ENCODE results near the gene TEKT1. TPM values are rescaled to one million over a fixed set of nuclear protein-coding genes. Genes with fewer than 3 reads are reported as not detected.
A peak's percentile ranks its signal among the peaks of the same experiment; 100 is the strongest.
"Not testable (repeated sequence)": the region's sequence is repeated elsewhere in the genome, so short reads cannot be mapped to it uniquely, and the experiment has no call there.

Gene TEKT1
- total RNA-seq, 1 experiment from 2014 or later: not detected

DNA sequence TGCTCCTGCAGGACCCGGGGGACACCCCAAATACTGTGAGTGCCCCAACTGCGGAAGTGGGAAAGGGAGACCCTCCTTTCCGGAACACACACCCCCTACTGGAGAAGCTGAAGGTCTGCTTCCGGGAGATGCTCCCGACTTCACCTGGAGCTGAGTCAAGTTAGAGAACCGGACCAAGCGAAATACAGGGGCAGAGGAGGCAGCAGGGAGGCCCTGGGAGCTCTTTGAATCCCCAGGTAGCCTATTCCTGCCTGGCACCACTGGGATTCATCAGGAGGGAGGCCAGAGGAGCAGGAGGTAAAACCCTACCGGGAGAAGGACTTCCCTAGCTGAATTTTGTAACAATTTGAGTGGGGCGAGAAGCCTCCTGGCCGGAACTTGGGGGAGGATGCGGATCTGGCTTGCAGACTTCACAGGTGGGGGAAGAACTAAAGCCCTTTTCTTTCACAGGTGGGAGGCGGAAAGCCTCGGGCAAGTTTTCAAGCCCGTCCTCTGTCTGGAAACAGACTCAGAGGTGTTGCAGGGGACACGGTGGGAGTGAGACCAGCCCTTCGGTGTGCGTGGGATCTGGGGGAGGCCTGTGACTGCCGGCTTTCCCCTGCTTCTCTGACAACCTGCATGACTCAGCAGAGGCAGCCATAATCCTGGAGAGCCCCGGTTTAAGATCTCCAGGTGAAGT, 22.4 kb upstream of the TEKT1 start:
- Mint-ChIP-seq H3K27me3 (ENCODE audit: unreplicated experiment) (no peaks in the 10 kb centered on the region), H3K4me1 (ENCODE audit: low read depth, unreplicated experiment) (no peaks in the 10 kb centered on the region), H3K4me3 (ENCODE audit: low read depth, unreplicated experiment) (no peak overlapping the region), H3K27ac (ENCODE audit: unreplicated experiment) (no peak overlapping the region), H3K36me3 (ENCODE audit: insufficient read depth, unreplicated experiment) (no peaks in the 10 kb centered on the region), H3K9me3 (ENCODE audit: low read depth, unreplicated experiment) (peaks cover 3% of the 10 kb centered on the region)
- no peak for DNase-seq
- CTCF ChIA-PET: interaction anchor here (0.6 kb wide), 1 partner anchor 280 kb away, joined by 3 read pairs; no protein-coding TSS in a partner anchor
- TF ChIP-seq, protein P1, sequence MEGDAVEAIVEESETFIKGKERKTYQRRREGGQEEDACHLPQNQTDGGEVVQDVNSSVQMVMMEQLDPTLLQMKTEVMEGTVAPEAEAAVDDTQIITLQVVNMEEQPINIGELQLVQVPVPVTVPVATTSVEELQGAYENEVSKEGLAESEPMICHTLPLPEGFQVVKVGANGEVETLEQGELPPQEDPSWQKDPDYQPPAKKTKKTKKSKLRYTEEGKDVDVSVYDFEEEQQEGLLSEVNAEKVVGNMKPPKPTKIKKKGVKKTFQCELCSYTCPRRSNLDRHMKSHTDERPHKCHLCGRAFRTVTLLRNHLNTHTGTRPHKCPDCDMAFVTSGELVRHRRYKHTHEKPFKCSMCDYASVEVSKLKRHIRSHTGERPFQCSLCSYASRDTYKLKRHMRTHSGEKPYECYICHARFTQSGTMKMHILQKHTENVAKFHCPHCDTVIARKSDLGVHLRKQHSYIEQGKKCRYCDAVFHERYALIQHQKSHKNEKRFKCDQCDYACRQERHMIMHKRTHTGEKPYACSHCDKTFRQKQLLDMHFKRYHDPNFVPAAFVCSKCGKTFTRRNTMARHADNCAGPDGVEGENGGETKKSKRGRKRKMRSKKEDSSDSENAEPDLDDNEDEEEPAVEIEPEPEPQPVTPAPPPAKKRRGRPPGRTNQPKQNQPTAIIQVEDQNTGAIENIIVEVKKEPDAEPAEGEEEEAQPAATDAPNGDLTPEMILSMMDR (IDR thresholded peaks at IDR 0.05; ENCODE audit: unreplicated experiment): no peak
- intact Hi-C loops (cut with micrococcal nuclease; ENCODE audit: unreplicated experiment): no loop called here
- no TSS peak for BruUV-seq (replicated peaks)

DNA sequence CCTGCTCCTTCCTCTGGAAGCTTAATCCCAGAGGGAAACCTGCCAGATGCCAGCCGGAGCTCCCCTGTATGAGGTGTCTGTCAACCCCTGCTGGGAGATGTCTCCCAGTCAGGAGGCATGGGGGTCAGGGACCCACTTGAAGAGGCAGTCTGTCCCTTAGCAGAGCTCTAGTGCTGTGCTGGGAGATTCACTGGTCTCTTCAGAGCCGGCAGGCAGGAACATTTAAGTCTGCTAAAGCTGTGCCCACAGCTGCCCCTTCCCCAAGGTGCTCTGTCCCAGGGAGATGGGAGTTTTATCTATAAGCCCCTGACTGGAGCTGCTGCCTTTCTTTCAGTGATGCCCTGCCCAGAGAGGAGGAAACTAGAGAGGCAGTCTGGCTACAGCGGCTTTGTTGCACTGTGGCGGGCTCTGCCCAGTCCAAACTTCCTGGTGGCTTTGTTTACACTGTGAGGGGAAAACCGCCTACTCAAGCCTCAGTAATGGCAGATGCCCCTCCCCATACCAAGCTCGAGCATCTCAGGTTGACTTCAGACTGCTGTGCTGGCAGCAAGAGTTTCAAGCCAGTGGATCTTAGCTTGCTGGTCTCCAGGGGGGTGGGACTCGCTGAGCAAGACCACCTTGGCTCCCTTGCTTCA, 17.1 kb upstream of the TEKT1 start:
- H3K27ac Mint-ChIP-seq (ENCODE audit: unreplicated experiment); H3K27me3 Mint-ChIP-seq (ENCODE audit: unreplicated experiment); H3K4me1 Mint-ChIP-seq (ENCODE audit: low read depth, unreplicated experiment); intact Hi-C loops (cut with micrococcal nuclease; ENCODE audit: unreplicated experiment); H3K4me3 Mint-ChIP-seq (ENCODE audit: low read depth, unreplicated experiment); H3K36me3 Mint-ChIP-seq (ENCODE audit: insufficient read depth, unreplicated experiment); BruUV-seq (replicated peaks); H3K9me3 Mint-ChIP-seq (ENCODE audit: low read depth, unreplicated experiment): not testable (repeated sequence)
- peak; percentile 56 for DNase-seq
- CTCF ChIA-PET: interaction anchor here (0.6 kb wide), 1 partner anchor 160 kb away, joined by 3 read pairs; no protein-coding TSS in a partner anchor

DNA sequence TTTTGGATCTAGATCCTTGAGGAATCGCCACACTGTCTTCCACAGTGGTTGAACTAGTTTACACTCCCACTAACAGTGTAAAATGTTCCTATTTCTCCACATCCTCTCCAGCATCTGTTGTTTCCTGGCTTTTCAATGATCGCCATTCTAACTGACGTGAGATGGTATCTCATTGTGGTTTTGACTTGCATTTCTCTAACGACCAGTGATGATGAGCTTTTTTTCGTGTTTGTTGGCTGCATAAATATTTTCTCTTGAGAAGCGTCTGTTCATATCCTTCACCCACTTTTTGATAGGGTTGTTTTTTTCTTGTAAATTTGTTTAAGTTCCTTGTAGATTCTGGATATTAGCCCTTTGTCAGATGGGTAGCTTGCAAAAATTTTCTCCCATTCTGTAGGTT, 14.6 kb upstream of the TEKT1 start:
- H3K27ac Mint-ChIP-seq (ENCODE audit: unreplicated experiment); H3K27me3 Mint-ChIP-seq (ENCODE audit: unreplicated experiment): not testable (repeated sequence)

DNA sequence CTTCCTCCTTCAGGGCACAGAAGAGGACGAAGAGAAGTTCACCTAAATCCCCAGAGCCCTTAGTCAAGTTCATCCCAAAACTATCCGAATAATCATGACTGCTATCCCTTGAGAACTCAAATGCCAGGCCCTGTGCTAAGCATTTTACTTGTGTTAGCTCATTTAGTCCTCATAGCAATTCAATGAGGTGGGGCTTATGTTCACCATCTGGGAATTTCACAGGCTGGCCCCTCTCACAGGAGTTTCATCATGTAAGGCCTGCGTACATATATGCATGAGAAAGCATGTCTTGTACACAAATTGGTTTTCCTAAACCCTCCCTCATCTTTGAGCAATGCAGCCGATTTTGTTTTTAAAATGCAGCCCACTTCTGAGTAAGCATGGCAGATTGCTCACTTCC, 12.9 kb upstream of the TEKT1 start:
- not testable (repeated sequence) for H3K36me3 Mint-ChIP-seq (ENCODE audit: insufficient read depth, unreplicated experiment); DNase-seq; H3K4me3 Mint-ChIP-seq (ENCODE audit: low read depth, unreplicated experiment); BruUV-seq (replicated peaks); H3K27me3 Mint-ChIP-seq (ENCODE audit: unreplicated experiment); H3K27ac Mint-ChIP-seq (ENCODE audit: unreplicated experiment); H3K9me3 Mint-ChIP-seq (ENCODE audit: low read depth, unreplicated experiment); H3K4me1 Mint-ChIP-seq (ENCODE audit: low read depth, unreplicated experiment)
- CTCF ChIA-PET: interaction anchor here (1.4 to 2.4 kb wide), 3 partner anchors 50 to 160 kb away, joined by 3 to 7 read pairs (median 7); no protein-coding TSS in a partner anchor
- intact Hi-C loops (cut with micrococcal nuclease; ENCODE audit: unreplicated experiment): loop anchor here (5.0 kb wide), 1 partner anchor 177 kb away; no protein-coding TSS in a partner anchor

More for the DNA sequence above, 14.6 kb upstream of the TEKT1 start:
- DNase-seq; intact Hi-C loops (cut with micrococcal nuclease; ENCODE audit: unreplicated experiment); H3K9me3 Mint-ChIP-seq (ENCODE audit: low read depth, unreplicated experiment); H3K36me3 Mint-ChIP-seq (ENCODE audit: insufficient read depth, unreplicated experiment); H3K4me3 Mint-ChIP-seq (ENCODE audit: low read depth, unreplicated experiment); BruUV-seq (replicated peaks); H3K4me1 Mint-ChIP-seq (ENCODE audit: low read depth, unreplicated experiment); CTCF ChIA-PET: not testable (repeated sequence)

GRCh38 chr17:6843241-6843880, 11.8 kb upstream of the TEKT1 start:
- intact Hi-C loops (cut with micrococcal nuclease; ENCODE audit: unreplicated experiment): loop anchor here (2.0 to 5.0 kb wide), 2 partner anchors 51 to 176 kb away; no protein-coding TSS in a partner anchor
- H3K27me3 Mint-ChIP-seq (ENCODE audit: unreplicated experiment): peaks cover 7% of the 10 kb centered on the region
- CTCF ChIA-PET: interaction anchor here (1.1 to 2.4 kb wide), 5 partner anchors 12 to 177 kb away, joined by 3 to 7 read pairs (median 6); partner anchors contain the start of gene TEKT1

DNA sequence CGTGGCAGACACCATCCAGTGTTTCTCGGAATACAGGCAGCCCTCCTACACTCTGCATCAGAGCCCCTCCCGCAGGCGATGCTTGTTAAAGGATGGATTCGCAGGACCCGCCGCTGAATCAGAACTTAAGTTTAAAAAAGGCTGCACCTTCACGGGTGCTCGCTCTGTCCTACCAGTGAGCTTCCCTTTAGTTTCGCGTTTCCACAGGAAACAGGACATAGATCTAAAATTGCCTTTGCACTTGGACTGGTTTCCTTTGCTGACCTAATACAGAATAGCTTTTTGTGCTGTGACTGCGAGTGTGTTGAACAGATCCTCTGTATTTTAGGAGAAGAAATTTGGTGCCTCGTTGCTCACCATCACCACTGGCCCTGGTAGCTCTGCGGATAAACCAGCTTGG, 10.2 kb upstream of the TEKT1 start:
- BruUV-seq (replicated peaks); DNase-seq; H3K4me1 Mint-ChIP-seq (ENCODE audit: low read depth, unreplicated experiment); H3K36me3 Mint-ChIP-seq (ENCODE audit: insufficient read depth, unreplicated experiment); H3K27ac Mint-ChIP-seq (ENCODE audit: unreplicated experiment); H3K9me3 Mint-ChIP-seq (ENCODE audit: low read depth, unreplicated experiment); CTCF ChIA-PET; H3K4me3 Mint-ChIP-seq (ENCODE audit: low read depth, unreplicated experiment): not testable (repeated sequence)
- intact Hi-C loops (cut with micrococcal nuclease; ENCODE audit: unreplicated experiment): loop anchor here (2.0 to 5.0 kb wide), 2 partner anchors 53 to 174 kb away; no protein-coding TSS in a partner anchor
- H3K27me3 Mint-ChIP-seq (ENCODE audit: unreplicated experiment): peaks cover 18% of the 10 kb centered on the region

More at GRCh38 chr17:6843241-6843880, 11.8 kb upstream of the TEKT1 start:
- H3K4me3 Mint-ChIP-seq (ENCODE audit: low read depth, unreplicated experiment): no peak overlapping the region
- H3K27ac Mint-ChIP-seq (ENCODE audit: unreplicated experiment): no peak overlapping the region
- no peaks in the 10 kb centered on the region for H3K4me1 Mint-ChIP-seq (ENCODE audit: low read depth, unreplicated experiment)
- H3K36me3 Mint-ChIP-seq (ENCODE audit: insufficient read depth, unreplicated experiment): no peaks in the 10 kb centered on the region
- DNase-seq: no peak
- TF ChIP-seq, protein P1 (IDR thresholded peaks at IDR 0.05; ENCODE audit: unreplicated experiment): no peak
- peaks cover 5% of the 10 kb centered on the region for H3K9me3 Mint-ChIP-seq (ENCODE audit: low read depth, unreplicated experiment)
- BruUV-seq (replicated peaks): no TSS peak
